CD4-positive, alpha-beta T cell treated with Interleukin-12 subunit alpha and Interleukin-12 subunit beta, for 1 hour (primary cell): ENCODE measurements around the gene CBFA2T3.
A peak's percentile ranks its signal among the peaks of the same experiment; 100 is the strongest.

Source experiments
- DNase-seq: peaks from one replicate; pipeline ENCODE4 v3.0.0-alpha.2; 2020

The CBFA2T3 gene

GRCh38 chr16:88974080-88974915 lies 2.7 kb downstream of the CBFA2T3 start:
- DNase-seq: no peak

- DNase-seq: no peak
These were observed 3.5 kb downstream of the CBFA2T3 start for GRCh38 chr16:88973415-88974050.

DNA sequence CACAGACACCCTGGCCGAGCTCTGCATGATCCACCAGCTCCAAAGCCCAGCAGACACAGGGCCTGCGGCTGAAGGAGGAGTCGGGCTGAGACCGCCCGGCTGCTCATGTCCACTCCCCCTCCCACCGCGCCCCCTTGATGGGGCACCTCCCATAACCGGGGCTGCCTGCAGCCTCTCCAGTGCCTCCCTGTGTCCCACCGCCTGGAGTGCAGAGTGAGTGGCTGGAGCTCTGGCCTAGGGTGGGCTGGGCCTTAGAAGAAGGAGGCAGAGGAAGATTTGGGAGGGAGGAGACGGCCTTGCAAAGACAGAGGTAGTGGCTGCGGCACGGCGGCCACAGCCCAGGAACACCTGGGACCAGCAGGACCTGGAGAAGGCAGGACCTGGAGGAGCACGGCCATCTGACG lies 4.0 kb downstream of the CBFA2T3 start:
- no peak for DNase-seq

GRCh38 chr16:88972349-88972748 lies 4.7 kb downstream of the CBFA2T3 start:
- DNase-seq: no peak

DNA sequence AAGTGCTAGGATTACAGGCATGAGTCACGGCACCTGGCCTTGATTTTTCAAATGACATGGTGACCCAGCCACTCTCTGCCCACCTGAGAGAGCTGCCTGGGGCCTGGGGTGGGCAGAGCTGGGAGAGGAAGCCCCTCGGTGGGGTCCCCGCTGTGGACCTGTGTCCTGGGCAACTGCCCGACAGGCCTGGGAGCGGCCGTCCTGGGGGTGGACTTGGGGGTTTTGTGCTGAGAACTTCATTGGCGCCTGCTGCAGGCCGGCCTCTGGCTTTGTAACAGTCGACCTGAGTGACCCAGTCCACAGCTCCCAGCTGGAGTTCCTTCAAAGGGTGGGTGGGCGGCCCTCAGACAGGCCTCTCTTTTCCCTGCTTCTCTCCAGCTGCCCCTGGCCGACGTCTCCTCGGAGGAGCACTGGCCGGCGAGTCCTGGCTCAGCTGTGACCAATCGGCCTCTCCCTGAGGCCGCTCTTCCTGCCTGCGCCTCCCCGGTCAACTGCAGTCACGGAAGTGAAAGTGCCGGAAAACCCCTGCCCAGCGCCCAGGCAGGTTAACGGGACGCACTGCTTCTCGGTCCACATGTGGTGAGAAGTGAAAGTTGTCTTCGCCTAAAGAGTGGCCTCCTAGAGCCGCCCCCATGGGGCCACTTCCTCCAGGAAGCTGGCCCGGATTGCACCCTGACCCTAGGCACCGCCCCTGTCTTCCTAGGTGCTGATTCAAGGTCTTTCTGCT lies 5.5 kb downstream of the CBFA2T3 start:
- peak; percentile 31 for DNase-seq

- DNase-seq: no peak
These were observed 6.4 kb downstream of the CBFA2T3 start for GRCh38 chr16:88970539-88971065.

GRCh38 chr16:88970050-88970449 lies 7.0 kb downstream of the CBFA2T3 start:
- DNase-seq: no peak

GRCh38 chr16:88969361-88969831 lies 7.6 kb downstream of the CBFA2T3 start:
- no peak for DNase-seq

GRCh38 chr16:88968589-88969280 lies 8.3 kb downstream of the CBFA2T3 start:
- DNase-seq: no peak

GRCh38 chr16:88967830-88968588 lies 9.0 kb downstream of the CBFA2T3 start:
- DNase-seq: peak; percentile 6

GRCh38 chr16:88966986-88967829 lies 9.8 kb downstream of the CBFA2T3 start:
- no peak for DNase-seq

DNA sequence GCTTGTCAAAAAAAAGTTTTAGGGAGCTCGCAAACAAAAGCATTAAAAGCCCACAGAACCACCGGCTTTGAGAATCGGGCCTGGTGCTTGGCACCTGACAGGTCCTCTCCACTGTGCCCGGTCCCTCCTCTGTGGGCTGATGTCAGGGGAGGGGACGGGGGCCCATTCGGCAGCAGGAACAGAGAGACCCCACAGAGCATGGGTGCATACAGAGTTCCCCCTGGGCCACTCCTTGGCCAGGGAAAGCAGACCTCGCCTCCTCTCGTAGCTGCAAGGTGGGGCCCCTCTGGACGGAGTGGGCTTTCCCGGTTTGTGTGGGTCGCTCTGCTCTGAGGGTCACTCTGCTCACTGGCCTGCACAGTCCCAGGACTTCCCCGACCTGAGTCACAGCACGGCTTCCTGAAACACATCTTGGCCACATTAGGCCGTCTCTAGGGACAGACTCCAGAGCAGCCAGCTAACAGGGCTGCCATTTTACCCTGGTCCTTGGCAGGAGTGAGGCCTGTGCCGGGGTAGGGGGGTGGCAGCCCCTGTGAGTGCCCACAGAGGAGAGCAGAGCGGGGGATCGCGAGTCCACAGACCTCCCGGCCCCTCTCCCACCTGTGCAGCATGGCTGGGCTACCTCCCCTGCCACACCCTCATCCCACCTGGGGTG lies 11.1 kb downstream of the CBFA2T3 start:
- no peak for DNase-seq

- no peak for DNase-seq
These were observed 11.6 kb downstream of the CBFA2T3 start for GRCh38 chr16:88965411-88965810.

DNA sequence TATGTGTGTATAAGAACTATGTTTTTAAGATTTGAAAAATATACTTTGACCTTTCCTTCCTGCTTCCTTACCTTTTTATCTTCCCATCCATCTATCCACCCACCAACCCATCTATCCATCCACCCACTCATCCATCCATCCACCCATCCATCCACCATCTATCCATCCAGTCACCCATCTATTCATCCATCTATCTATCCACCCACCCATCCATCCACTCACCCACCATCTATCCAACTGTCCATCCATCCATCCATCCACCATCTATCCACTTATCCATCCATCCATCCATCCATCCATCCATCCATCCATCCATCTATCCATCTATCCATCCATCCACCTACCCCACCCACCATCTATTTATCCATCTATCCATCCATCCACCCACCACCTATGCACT lies 12.4 kb downstream of the CBFA2T3 start:
- no peak for DNase-seq

DNA sequence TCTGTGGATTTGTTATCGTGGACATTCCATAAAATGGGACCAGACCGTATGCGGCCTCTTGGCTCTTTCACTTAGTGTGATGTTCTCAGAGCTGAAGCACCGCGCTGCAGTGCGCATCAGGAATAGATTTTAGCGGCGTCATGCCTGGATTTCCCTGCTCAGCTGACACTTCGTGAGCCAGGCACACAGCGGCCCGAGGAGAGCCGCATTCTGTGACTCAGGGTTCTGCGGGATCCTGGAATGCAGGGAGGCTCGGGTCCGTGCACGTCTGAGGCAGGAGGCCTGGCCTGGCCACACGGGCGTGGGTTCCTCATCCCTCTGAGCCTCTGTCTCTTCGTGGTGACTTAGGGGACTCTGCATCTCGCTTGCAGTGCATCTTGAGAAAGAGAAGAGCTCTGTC lies 13.4 kb downstream of the CBFA2T3 start:
- no peak for DNase-seq

GRCh38 chr16:88962478-88963152 lies 14.4 kb downstream of the CBFA2T3 start:
- DNase-seq: no peak

GRCh38 chr16:88961011-88961410 lies 16.0 kb downstream of the CBFA2T3 start:
- DNase-seq: no peak

- no peak for DNase-seq
These were observed 16.5 kb downstream of the CBFA2T3 start for GRCh38 chr16:88960516-88960915.

DNA sequence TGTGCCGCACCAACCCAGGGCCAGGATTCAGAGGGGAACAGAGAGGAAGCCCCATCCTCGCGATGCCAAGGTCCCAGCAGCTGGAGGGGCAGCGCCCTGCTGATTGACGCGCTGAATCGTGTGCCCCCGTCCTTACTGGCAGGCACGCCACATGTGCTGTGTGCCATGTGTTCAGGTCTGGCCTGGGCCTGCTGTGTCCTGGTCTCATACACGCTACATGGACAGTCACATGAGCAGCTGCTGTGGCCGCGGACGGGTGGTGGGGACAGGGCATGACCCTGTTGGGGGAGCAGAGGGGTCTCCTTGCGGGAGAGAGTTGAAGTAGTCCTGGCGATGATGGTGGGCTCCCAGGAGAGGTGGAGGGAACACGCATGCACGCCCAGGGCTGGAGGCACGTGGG lies 18.0 kb downstream of the CBFA2T3 start:
- no peak for DNase-seq
